A549 treated with Mapracorat at 1 μM for 4 hours (cell line): ENCODE data around the gene CCT6B. TPM values are rescaled to one million over a fixed set of nuclear protein-coding genes. Genes with fewer than 3 reads are reported as not detected.

Experiments
- total RNA-seq: library from RNA; stranded (reverse); fragments of 200-300 nt; extraction: Qiagen RNA extraction; gene quantifications from 5 replicates; pipeline ENCODE4 v1.2.3, GENCODE V29; 2022

Gene CCT6B, protein sequence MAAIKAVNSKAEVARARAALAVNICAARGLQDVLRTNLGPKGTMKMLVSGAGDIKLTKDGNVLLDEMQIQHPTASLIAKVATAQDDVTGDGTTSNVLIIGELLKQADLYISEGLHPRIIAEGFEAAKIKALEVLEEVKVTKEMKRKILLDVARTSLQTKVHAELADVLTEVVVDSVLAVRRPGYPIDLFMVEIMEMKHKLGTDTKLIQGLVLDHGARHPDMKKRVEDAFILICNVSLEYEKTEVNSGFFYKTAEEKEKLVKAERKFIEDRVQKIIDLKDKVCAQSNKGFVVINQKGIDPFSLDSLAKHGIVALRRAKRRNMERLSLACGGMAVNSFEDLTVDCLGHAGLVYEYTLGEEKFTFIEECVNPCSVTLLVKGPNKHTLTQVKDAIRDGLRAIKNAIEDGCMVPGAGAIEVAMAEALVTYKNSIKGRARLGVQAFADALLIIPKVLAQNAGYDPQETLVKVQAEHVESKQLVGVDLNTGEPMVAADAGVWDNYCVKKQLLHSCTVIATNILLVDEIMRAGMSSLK
- 1.4 to 2.0 TPM (median 1.6 TPM) in 5 replicates for total RNA-seq

DNA sequence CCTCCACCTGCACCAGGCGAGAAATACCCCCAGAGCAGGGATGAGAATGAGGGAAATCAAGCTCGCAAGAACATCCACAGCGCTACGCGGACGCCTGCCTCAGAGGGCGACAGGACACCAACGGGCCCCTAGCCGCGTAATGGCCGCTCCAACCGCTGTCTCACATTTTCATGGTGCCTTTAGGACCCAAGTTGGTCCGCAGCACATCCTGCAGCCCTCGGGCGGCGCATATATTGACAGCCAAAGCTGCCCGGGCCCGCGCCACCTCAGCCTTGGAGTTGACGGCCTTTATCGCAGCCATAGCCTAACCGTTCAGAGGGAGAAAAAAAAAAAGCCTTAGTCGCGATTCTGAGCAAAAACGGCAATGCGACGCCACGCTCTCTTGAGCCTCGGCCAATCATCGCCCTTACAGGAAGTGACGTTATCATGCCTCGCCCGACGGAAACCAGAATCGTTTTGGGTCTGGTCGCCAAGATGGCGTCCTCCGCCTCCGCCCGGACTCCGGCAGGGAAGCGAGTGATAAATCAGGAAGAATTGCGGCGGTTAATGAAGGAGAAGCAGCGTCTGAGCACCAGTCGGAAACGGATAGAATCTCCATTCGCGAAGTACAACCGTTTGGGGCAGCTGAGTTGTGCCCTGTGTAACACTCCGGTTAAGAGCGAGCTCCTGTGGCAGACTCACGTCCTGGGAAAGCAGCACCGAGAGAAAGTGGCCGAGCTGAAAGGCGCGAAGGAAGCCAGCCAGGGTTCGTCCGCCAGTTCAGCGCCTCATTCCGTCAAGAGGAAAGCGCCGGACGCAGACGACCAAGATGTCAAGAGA, at the start of gene CCT6B, which contains the start of gene ZNF830:
CCT6B (minus strand) TSS at position 368 of the 819 bp plus-strand sequence; CDS start at position 301, 67 bp downstream.
ZNF830 (plus strand) TSS at position 448 of the 819 bp plus-strand sequence; CDS start at position 475, 27 bp downstream.

DNA sequence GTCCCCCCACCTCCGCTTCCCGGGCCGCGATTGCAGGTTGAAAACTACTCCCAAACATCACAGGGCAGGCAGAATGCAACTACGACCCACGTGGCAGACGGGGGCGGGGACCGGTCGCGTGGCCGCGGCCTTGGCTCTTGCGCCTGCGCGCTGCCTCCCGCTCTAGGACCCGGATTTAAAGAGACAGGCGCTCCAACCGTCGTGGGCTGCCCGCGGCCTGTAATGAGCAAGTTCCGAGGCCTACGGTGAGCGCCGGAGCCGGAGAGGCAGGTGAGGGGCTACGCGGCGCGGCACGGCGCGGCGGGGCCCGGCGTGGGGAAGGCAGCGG, 19.1 kb upstream of the CCT6B start, which contains the start of gene LIG3:
LIG3 (plus strand) TSS at position 160 of the 328 bp plus-strand sequence. CDS start 2,494 bp downstream, outside the sequence.

Other genes with a start within 250 kb of the CCT6B start
- gene ZNF830, start 80 bp upstream of the CCT6B start, total RNA-seq = 13.7 to 17.2 TPM (median 14.8 TPM) in 5 replicates
- 14.5 to 19.0 TPM (median 17.4 TPM) in 5 replicates for gene LIG3, start 19.1 kb upstream of the CCT6B start, total RNA-seq
- 43.9 to 64.1 TPM (median 49.4 TPM) in 5 replicates for gene RFFL, start 102.2 kb upstream of the CCT6B start, total RNA-seq
- 20.6 to 32.1 TPM (median 29.1 TPM) in 5 replicates for gene RAD51D, start 158.4 kb upstream of the CCT6B start, total RNA-seq
- gene FNDC8, start 160.2 kb upstream of the CCT6B start, total RNA-seq = 0.10 to 0.28 TPM (median 0.10 TPM) in 3 of 5 replicates, not detected in the others
- 28.1 to 37.8 TPM (median 35.5 TPM) in 5 replicates for gene NLE1, start 180.8 kb upstream of the CCT6B start, total RNA-seq
- not detected in 5 replicates for gene UNC45B, start 186.4 kb upstream of the CCT6B start, total RNA-seq
- not detected in 5 replicates for gene SLC35G3, start 232.9 kb upstream of the CCT6B start, total RNA-seq